Transverse colon (tissue), 4 donors: Measurements from ENCODE around the gene GAP43.

Source experiments
- CTCF ChIP-seq, 5 experiments: fragments of 200-600 bp in 3 of 5; fragments of 450-650 bp in 2 of 5; sonication (generic) in 3 of 5; IDR thresholded peaks; 1 replicate in 2 of 5; 2 replicates in 3 of 5; pipeline ENCODE4 v1.5.1; 2016 to 2017; ENCODE audit warnings: antibody characterized with exemption in 5 of 5, inconsistent platforms in 3 of 5, mild to moderate bottlenecking in 2 of 5, moderate library complexity in 1 of 5
- EP300 ChIP-seq: sonication (generic); formaldehyde crosslinking; IDR thresholded peaks from one replicate; pipeline ENCODE4 v1.6.1; 2017; ENCODE audit warnings: antibody characterized with exemption, low read depth
- POLR2A ChIP-seq: fragments of 450-650 bp; IDR thresholded peaks from one replicate; pipeline ENCODE4 v1.6.1; 2016; ENCODE audit warnings: antibody characterized with exemption, mild to moderate bottlenecking, moderate library complexity
- POLR2AphosphoS5 ChIP-seq, 3 donors: sonication (generic); formaldehyde crosslinking; IDR thresholded peaks; one replicate each; pipeline ENCODE4 v1.6.1; 2016; ENCODE audit warnings: antibody characterized with exemption in 3 of 3

GRCh38 chr3:115615001-115615814 is 8.1 kb upstream of the GAP43 start:
- TF ChIP-seq CTCF (IDR thresholded peaks at IDR 0.05) (no peak), EP300 (no peak), POLR2A (no peak), POLR2AphosphoS5 (IDR thresholded peaks at IDR 0.05) (no peak)
